Trophoblast cell (in vitro differentiated cells and primary cell): ENCODE measurements around the gene PLCG2.

ENCODE experiments used
- DNase-seq, 2 donors: peaks; one replicate each; pipeline ENCODE4 v3.0.0-alpha.2; 2016
- H2AFZ ChIP-seq: 2 replicates; pipeline ENCODE4 v1.6.1; 2013; ENCODE audit warnings: low read length, moderate library complexity, mild to moderate bottlenecking; ENCODE audit not compliant: insufficient read depth, poor library complexity
- H2AK5ac ChIP-seq: 2 replicates; pipeline ENCODE4 v1.6.1; 2013; ENCODE audit warnings: mild to moderate bottlenecking, low read length
- H2BK120ac ChIP-seq: 2 replicates; pipeline ENCODE4 v1.6.1; 2013; ENCODE audit warnings: low read length, mild to moderate bottlenecking, moderate library complexity; ENCODE audit not compliant: insufficient read depth, poor library complexity
- H2BK12ac ChIP-seq: 2 replicates; pipeline ENCODE4 v1.6.1; 2013; ENCODE audit warnings: mild to moderate bottlenecking, low read length, moderate library complexity
- H2BK5ac ChIP-seq: 2 replicates; pipeline ENCODE4 v1.6.1; 2013; ENCODE audit warnings: low read length, low read depth, moderate library complexity, mild to moderate bottlenecking; ENCODE audit not compliant: poor library complexity
- H3K14ac ChIP-seq: 2 replicates; pipeline ENCODE4 v1.6.1; 2013; ENCODE audit warnings: mild to moderate bottlenecking, low read length
- H3K18ac ChIP-seq: 2 replicates; pipeline ENCODE4 v1.6.1; 2013; ENCODE audit warnings: mild to moderate bottlenecking, low read length
- H3K23ac ChIP-seq: 2 replicates; pipeline ENCODE4 v1.6.1; 2013; ENCODE audit warnings: low read length
- H3K27ac ChIP-seq: 2 replicates; pipeline ENCODE4 v1.5.1; 2013; ENCODE audit warnings: low read depth, mild to moderate bottlenecking, inconsistent platforms, low read length, moderate library complexity
- H3K27me3 ChIP-seq: 2 replicates; pipeline ENCODE4 v1.6.1; 2013; ENCODE audit warnings: inconsistent platforms, mild to moderate bottlenecking, low read length, moderate library complexity; ENCODE audit not compliant: insufficient read depth
- H3K36me3 ChIP-seq, 2 experiments: 1 replicate in 1 of 2; 2 replicates in 1 of 2; pipeline ENCODE4 v1.6.1; 2013; ENCODE audit warnings: low read length in 2 of 2, mild to moderate bottlenecking in 2 of 2, moderate library complexity in 1 of 2; ENCODE audit not compliant: insufficient read depth in 2 of 2, control insufficient read depth in 1 of 2
- H3K4ac ChIP-seq: 2 replicates; pipeline ENCODE4 v1.6.1; 2013; ENCODE audit warnings: low read depth, mild to moderate bottlenecking, low read length, moderate library complexity
- H3K4me1 ChIP-seq, 2 experiments: 1 replicate in 1 of 2; 2 replicates in 1 of 2; pipeline ENCODE4 v1.6.1; 2013; ENCODE audit warnings: low read length in 2 of 2, mild to moderate bottlenecking in 2 of 2, moderate library complexity in 1 of 2; ENCODE audit not compliant: insufficient read depth in 2 of 2, control insufficient read depth in 1 of 2
- H3K4me2 ChIP-seq: 2 replicates; pipeline ENCODE4 v1.6.1; 2013; ENCODE audit warnings: inconsistent platforms, mild to moderate bottlenecking, low read length, moderate library complexity
- H3K4me3 ChIP-seq: 2 replicates; pipeline ENCODE4 v1.5.1; 2013; ENCODE audit warnings: mild to moderate bottlenecking, low read depth, low read length, inconsistent platforms
- H3K79me1 ChIP-seq: one replicate; pipeline ENCODE4 v1.6.1; 2013; ENCODE audit warnings: low read length
- H3K79me2 ChIP-seq: 2 replicates; pipeline ENCODE4 v1.6.1; 2013; ENCODE audit warnings: low read length, mild to moderate bottlenecking; ENCODE audit not compliant: control insufficient read depth, insufficient read depth, poor library complexity
- H3K9ac ChIP-seq: 2 replicates; pipeline ENCODE4 v1.6.1; 2013; ENCODE audit warnings: mild to moderate bottlenecking, low read length
- H3K9me3 ChIP-seq: 2 replicates; pipeline ENCODE4 v1.6.1; 2013; ENCODE audit warnings: low read depth, mild to moderate bottlenecking, control low read depth, inconsistent platforms, low read length; ENCODE audit not compliant: insufficient read depth
- H4K12ac ChIP-seq: 2 replicates; pipeline ENCODE4 v1.6.1; 2013; ENCODE audit warnings: low read depth, mild to moderate bottlenecking, low read length, moderate library complexity
- H4K8ac ChIP-seq: 2 replicates; pipeline ENCODE4 v1.6.1; 2013; ENCODE audit warnings: low read depth, mild to moderate bottlenecking, low read length, moderate library complexity
- H4K91ac ChIP-seq: one replicate; pipeline ENCODE4 v1.6.1; 2013; ENCODE audit warnings: low read depth, mild to moderate bottlenecking, low read length, moderate library complexity
- WGBS: extraction: QIAGEN DNeasy Blood & Tissue Kit; methylation state at CpG from one replicate; pipeline ENCODE4 v1.1.7; 2013; ENCODE audit warnings: missing lambda C conversion rate; ENCODE audit not compliant: insufficient read length, insufficient coverage; ENCODE audit errors: extremely low coverage; 5-methylcytosine and 5-hydroxymethylcytosine counted together

The PLCG2 gene

GRCh38 chr16:81956213-81956948, 177.3 kb downstream of the PLCG2 start:
- no peak overlapping the region for H3K14ac ChIP-seq

GRCh38 chr16:81964808-81965207, 185.7 kb downstream of the PLCG2 start:
- Histone ChIP-seq H4K91ac (no peak overlapping the region), H2BK5ac (no peak overlapping the region), H3K18ac (no peak overlapping the region), H3K9ac (no peak overlapping the region), H3K36me3 (no peaks in the 10 kb centered on the region), H3K23ac (no peak overlapping the region), H3K4me1 (no peaks in the 10 kb centered on the region), H3K27me3 (no peaks in the 10 kb centered on the region), H3K4me3 (no peak overlapping the region), H3K79me2 (no peaks in the 10 kb centered on the region), H2BK12ac (no peak overlapping the region), H2BK120ac (no peak overlapping the region), H3K4ac (no peak overlapping the region), H3K27ac (no peak overlapping the region), H2AFZ (no peak overlapping the region), H3K79me1 (no peaks in the 10 kb centered on the region), H4K8ac (no peak overlapping the region), H4K12ac (no peak overlapping the region), H3K4me2 (no peak overlapping the region), H2AK5ac (no peak overlapping the region), H3K14ac (no peak overlapping the region), H3K9me3 (no peaks in the 10 kb centered on the region)
- no peak for DNase-seq
- WGBS = no CpG with 5 or more reads among the region's 6 CpGs

More at GRCh38 chr16:81956213-81956948, 177.3 kb downstream of the PLCG2 start:
- Histone ChIP-seq H3K4me3 (no peak overlapping the region), H3K79me1 (no peaks in the 10 kb centered on the region), H3K9me3 (no peaks in the 10 kb centered on the region), H3K23ac (no peak overlapping the region), H2AK5ac (no peak overlapping the region), H3K36me3 (no peaks in the 10 kb centered on the region), H3K4me2 (no peak overlapping the region), H4K8ac (no peak overlapping the region), H3K27me3 (no peaks in the 10 kb centered on the region), H3K9ac (no peak overlapping the region), H3K18ac (no peak overlapping the region), H4K12ac (no peak overlapping the region), H3K4ac (no peak overlapping the region), H3K4me1 (no peaks in the 10 kb centered on the region), H2BK120ac (no peak overlapping the region), H2BK5ac (no peak overlapping the region), H2AFZ (no peak overlapping the region), H4K91ac (no peak overlapping the region), H3K27ac (no peak overlapping the region), H2BK12ac (no peak overlapping the region), H3K79me2 (no peaks in the 10 kb centered on the region)
- no CpG with 5 or more reads among the region's 9 CpGs for WGBS
- peak; percentile 7 to 35 for DNase-seq

GRCh38 chr16:81967358-81967757, 188.3 kb downstream of the PLCG2 start:
- no peak overlapping the region for H3K4me3 ChIP-seq
- H3K79me1 ChIP-seq = no peaks in the 10 kb centered on the region
- no peak overlapping the region for H3K9ac ChIP-seq
- H3K4ac ChIP-seq = no peak overlapping the region
- H3K79me2 ChIP-seq = no peaks in the 10 kb centered on the region
- no peak overlapping the region for H4K91ac ChIP-seq
- no peak overlapping the region for H2BK120ac ChIP-seq
- no peak overlapping the region for H2BK12ac ChIP-seq
- H3K14ac ChIP-seq = no peak overlapping the region
- WGBS = no CpG with 5 or more reads among the region's 5 CpGs
- no peak overlapping the region for H3K18ac ChIP-seq
- no peaks in the 10 kb centered on the region for H3K4me1 ChIP-seq
- H3K9me3 ChIP-seq = no peaks in the 10 kb centered on the region
- H4K8ac ChIP-seq = no peak overlapping the region
- no peak overlapping the region for H2AFZ ChIP-seq
- H3K4me2 ChIP-seq = no peak overlapping the region
- H4K12ac ChIP-seq = no peak overlapping the region
- no peaks in the 10 kb centered on the region for H3K27me3 ChIP-seq
- no peak overlapping the region for H3K23ac ChIP-seq
- H2AK5ac ChIP-seq = no peak overlapping the region
- no peak overlapping the region for H3K27ac ChIP-seq
- DNase-seq = no peak
- H2BK5ac ChIP-seq = no peak overlapping the region
- no peaks in the 10 kb centered on the region for H3K36me3 ChIP-seq

DNA sequence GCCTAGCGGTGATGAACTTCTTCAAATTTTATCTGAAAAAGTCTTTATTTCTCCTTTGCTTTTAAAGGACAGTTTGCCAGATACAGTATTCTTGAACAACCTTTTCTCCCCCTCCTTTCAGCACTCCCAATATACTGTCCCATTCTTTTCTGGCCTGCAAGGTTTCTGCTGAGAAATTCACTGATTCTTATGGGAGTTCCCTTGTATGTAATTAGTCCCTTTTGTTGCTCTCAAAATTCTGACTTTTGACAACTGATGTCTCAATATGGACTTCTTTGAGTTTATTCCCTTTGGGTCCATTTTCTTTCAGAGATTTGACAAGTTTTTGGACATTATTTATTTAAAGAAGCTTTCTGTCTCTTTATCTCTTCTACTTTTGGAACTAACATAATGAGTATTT, 192.8 kb downstream of the PLCG2 start:
- Histone ChIP-seq H3K23ac (no peak overlapping the region), H3K36me3 (no peaks in the 10 kb centered on the region), H2AFZ (no peak overlapping the region), H3K4me1 (no peaks in the 10 kb centered on the region), H3K79me1 (no peaks in the 10 kb centered on the region), H3K4ac (no peak overlapping the region), H3K27ac (no peak overlapping the region), H3K9ac (no peak overlapping the region), H4K91ac (no peak overlapping the region), H3K4me2 (no peak overlapping the region), H2AK5ac (no peak overlapping the region), H3K4me3 (no peak overlapping the region), H2BK12ac (no peak overlapping the region), H2BK120ac (no peak overlapping the region), H3K9me3 (peaks cover 1% of the 10 kb centered on the region), H3K14ac (no peak overlapping the region), H3K79me2 (no peaks in the 10 kb centered on the region), H3K18ac (no peak overlapping the region), H2BK5ac (no peak overlapping the region), H4K12ac (no peak overlapping the region), H3K27me3 (no peaks in the 10 kb centered on the region), H4K8ac (no peak overlapping the region)
- WGBS = no CpG with 5 or more reads among the region's 1 CpG
- no peak for DNase-seq
